Keratinocyte (primary cell): ENCODE measurements around the gene SLC25A28. TPM values are rescaled to one million over a fixed set of nuclear protein-coding genes. Genes with fewer than 3 reads are reported as not detected.

Experiments
- DNase-seq: peaks from one replicate; pipeline ENCODE4 v3.0.0-alpha.2; 2011; ENCODE audit warnings: low read depth, missing footprints, low spot score
- FAIRE-seq: peaks from 2 replicates; lab custom pipeline; 2011; peaks lifted over from hg19 to GRCh38; lab: Jason Lieb, UNC
- H2AFZ ChIP-seq: 2 replicates; pipeline ENCODE4 v1.6.0; 2012; ENCODE audit warnings: low read length, control low read depth, inconsistent platforms; ENCODE audit not compliant: control insufficient read depth
- H3K27ac ChIP-seq: 2 replicates; pipeline ENCODE4 v1.5.1; 2011; ENCODE audit warnings: low read length; ENCODE audit not compliant: control insufficient read depth, insufficient read depth
- H3K27me3 ChIP-seq: 3 replicates; pipeline ENCODE4 v1.6.0; 2011; ENCODE audit warnings: low read length; ENCODE audit not compliant: control insufficient read depth, insufficient read depth; ENCODE audit errors: extremely low read depth
- H3K36me3 ChIP-seq, 2 experiments: 2 replicates in 1 of 2; 3 replicates in 1 of 2; pipeline ENCODE4 v1.5.1; 2011; ENCODE audit warnings: low read length in 2 of 2, mild to moderate bottlenecking in 1 of 2; ENCODE audit not compliant: control insufficient read depth in 2 of 2, insufficient read depth in 2 of 2; ENCODE audit errors: extremely low read depth in 1 of 2
- H3K4me1 ChIP-seq: 3 replicates; pipeline ENCODE4 v1.5.1; 2011; ENCODE audit warnings: low read length; ENCODE audit not compliant: control insufficient read depth, insufficient read depth; ENCODE audit errors: extremely low read depth
- H3K4me2 ChIP-seq: 3 replicates; pipeline ENCODE4 v1.6.0; 2011; ENCODE audit warnings: low read depth, low read length; ENCODE audit not compliant: control insufficient read depth, insufficient read depth; ENCODE audit errors: extremely low read depth
- H3K4me3 ChIP-seq, 3 experiments: fragments of 200-600 bp in 1 of 3; sonication (generic) in 1 of 3; 2 replicates in 2 of 3; 3 replicates in 1 of 3; pipeline ENCODE4 v1.5.1; 2011 to 2016; ENCODE audit warnings: low read length in 3 of 3, mild to moderate bottlenecking in 3 of 3, control low read depth in 2 of 3, inconsistent platforms in 1 of 3, low read depth in 1 of 3, mixed read lengths in 1 of 3, mixed run types in 1 of 3, moderate library complexity in 1 of 3; ENCODE audit not compliant: control insufficient read depth in 2 of 3, insufficient read depth in 2 of 3; ENCODE audit errors: extremely low read depth in 1 of 3
- H3K79me2 ChIP-seq: 2 replicates; pipeline ENCODE4 v1.6.0; 2012; ENCODE audit warnings: low read length; ENCODE audit not compliant: control insufficient read depth, insufficient read depth
- H3K9ac ChIP-seq: 3 replicates; pipeline ENCODE4 v1.6.0; 2011; ENCODE audit warnings: low read length; ENCODE audit not compliant: control insufficient read depth, insufficient read depth; ENCODE audit errors: extremely low read depth
- H3K9me1 ChIP-seq: 3 replicates; pipeline ENCODE4 v1.6.0; 2011; ENCODE audit warnings: low read length; ENCODE audit not compliant: control insufficient read depth, insufficient read depth; ENCODE audit errors: extremely low read depth
- H3K9me3 ChIP-seq: 2 replicates; pipeline ENCODE4 v1.5.1; 2012; ENCODE audit warnings: low read depth, low read length; ENCODE audit not compliant: control insufficient read depth
- H4K20me1 ChIP-seq: 3 replicates; pipeline ENCODE4 v1.6.0; 2011; ENCODE audit warnings: low read length; ENCODE audit not compliant: control insufficient read depth, insufficient read depth; ENCODE audit errors: extremely low read depth
- EZH2 ChIP-seq: IDR thresholded peaks from one replicate; pipeline ENCODE4 v1.6.1; 2012; ENCODE audit warnings: inconsistent platforms, mild to moderate bottlenecking, low read length, moderate library complexity
- dilution Hi-C: fragments of 300-500 bp; cut with MboI; formaldehyde crosslinking; loops from one replicate; pipeline ENCODE4 v1.7.0; 2020; ENCODE audit warnings: low sequenced_read_pairs; ENCODE audit not compliant: extremely low pct_ligation_motif_present
- polyA plus RNA-seq, 5 experiments: library from polyadenylated mRNA; depleted of rRNA in 3 of 5; stranded (reverse) in 3 of 5; stranded (forward) in 1 of 5; unstranded in 1 of 5; fragments of >200 nt; gene quantifications; 1 replicate in 1 of 5; 2 replicates in 3 of 5; 3 replicates in 1 of 5; pipeline versions ENCODE4 v1.2.1 to v1.2.3, GENCODE V29; 2011 to 2012; ENCODE audit warnings: missing spikeins in 2 of 5, low read depth in 1 of 5, low replicate concordance in 1 of 5
- TF ChIP-seq, protein P1 (sequence below), 3 experiments: IDR thresholded peaks in 1 of 3; conservative IDR thresholded peaks in 1 of 3; optimal IDR thresholded peaks in 1 of 3; 2 replicates in 2 of 3; 3 replicates in 1 of 3; pipeline versions ENCODE3 to v1.5.1; 2011; ENCODE audit warnings: low read length in 3 of 3, mild to moderate bottlenecking in 3 of 3, moderate library complexity in 2 of 3, control low read depth in 1 of 3, inconsistent platforms in 1 of 3; ENCODE audit not compliant: insufficient read depth in 2 of 3; ENCODE audit errors: extremely low read depth in 1 of 3

Gene SLC25A28
- polyA plus RNA-seq, 1 donor (not counting 4 experiments of a cell fraction or from before 2014, with no cell fraction given): 52.3 TPM

DNA sequence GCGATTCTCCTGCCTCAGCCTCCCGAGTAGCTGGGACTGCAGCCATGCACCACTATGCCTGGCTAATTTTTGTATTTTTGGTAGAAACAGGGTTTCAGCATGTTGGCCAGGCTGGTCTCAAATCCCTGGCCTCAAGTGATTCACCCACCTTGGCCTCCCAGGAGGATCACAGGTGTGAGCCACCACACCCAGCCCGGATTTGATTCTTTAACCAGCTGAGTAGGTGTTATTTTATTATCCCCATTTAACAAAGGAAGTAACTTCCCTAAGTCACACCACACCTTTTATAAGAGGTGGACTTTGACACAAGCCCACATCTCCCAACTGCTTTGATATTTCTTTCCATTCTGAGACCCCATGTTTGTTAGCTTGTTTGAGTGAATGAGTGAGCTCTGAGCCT, 25.0 kb downstream of the SLC25A28 start:
- no peak for FAIRE-seq
- Histone ChIP-seq H2AFZ (no peak overlapping the region), H3K27me3 (peaks cover 2% of the 10 kb centered on the region), H3K36me3 (no peaks in the 10 kb centered on the region), H3K9me1 (no peaks in the 10 kb centered on the region), H3K79me2 (no peaks in the 10 kb centered on the region), H3K9ac (no peak overlapping the region), H3K27ac (no peak overlapping the region), H4K20me1 (no peaks in the 10 kb centered on the region), H3K9me3 (no peaks in the 10 kb centered on the region), H3K4me1 (no peaks in the 10 kb centered on the region), H3K4me3 (no peak overlapping the region), H3K4me2 (no peak overlapping the region)
- TF ChIP-seq EZH2: no peak
- TF ChIP-seq, protein P1, sequence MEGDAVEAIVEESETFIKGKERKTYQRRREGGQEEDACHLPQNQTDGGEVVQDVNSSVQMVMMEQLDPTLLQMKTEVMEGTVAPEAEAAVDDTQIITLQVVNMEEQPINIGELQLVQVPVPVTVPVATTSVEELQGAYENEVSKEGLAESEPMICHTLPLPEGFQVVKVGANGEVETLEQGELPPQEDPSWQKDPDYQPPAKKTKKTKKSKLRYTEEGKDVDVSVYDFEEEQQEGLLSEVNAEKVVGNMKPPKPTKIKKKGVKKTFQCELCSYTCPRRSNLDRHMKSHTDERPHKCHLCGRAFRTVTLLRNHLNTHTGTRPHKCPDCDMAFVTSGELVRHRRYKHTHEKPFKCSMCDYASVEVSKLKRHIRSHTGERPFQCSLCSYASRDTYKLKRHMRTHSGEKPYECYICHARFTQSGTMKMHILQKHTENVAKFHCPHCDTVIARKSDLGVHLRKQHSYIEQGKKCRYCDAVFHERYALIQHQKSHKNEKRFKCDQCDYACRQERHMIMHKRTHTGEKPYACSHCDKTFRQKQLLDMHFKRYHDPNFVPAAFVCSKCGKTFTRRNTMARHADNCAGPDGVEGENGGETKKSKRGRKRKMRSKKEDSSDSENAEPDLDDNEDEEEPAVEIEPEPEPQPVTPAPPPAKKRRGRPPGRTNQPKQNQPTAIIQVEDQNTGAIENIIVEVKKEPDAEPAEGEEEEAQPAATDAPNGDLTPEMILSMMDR (optimal IDR thresholded peaks at IDR 0.05 in 1 of 3, IDR thresholded peaks at IDR 0.05 in 1 of 3, conservative IDR thresholded peaks at IDR 0.05 in 1 of 3; ENCODE audit: extremely low read depth in 1 of 3, insufficient read depth in 2 of 3, low read length in 3 of 3): no peak
- DNase-seq: no peak
- dilution Hi-C loops: no loop called here

DNA sequence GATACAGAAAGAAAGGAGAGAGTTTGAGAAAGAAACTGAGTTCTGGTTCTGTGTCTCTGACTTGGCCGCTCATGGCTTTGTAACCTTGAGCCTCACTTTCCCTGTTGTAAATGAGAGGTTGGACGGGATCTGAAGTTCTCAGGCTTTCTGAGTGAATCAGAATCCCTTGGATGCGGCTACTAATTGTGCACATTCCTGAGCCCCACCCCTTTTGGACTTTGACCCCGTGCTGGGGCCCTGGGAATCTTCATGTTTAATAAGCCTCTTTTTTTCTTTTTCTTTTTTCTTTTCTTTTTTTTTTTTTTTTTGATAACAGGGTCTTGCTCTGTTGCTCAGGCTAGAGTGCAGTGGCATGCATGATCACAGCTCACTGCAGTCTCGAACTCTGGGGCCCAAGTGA, 26.9 kb downstream of the SLC25A28 start:
- DNase-seq: no peak
- Histone ChIP-seq H3K4me1 (no peaks in the 10 kb centered on the region), H3K27me3 (peaks cover 2% of the 10 kb centered on the region), H2AFZ (no peak overlapping the region), H3K36me3 (no peaks in the 10 kb centered on the region), H3K79me2 (no peaks in the 10 kb centered on the region), H3K4me2 (no peak overlapping the region), H3K4me3 (no peak overlapping the region), H3K9me1 (no peaks in the 10 kb centered on the region), H3K9me3 (no peaks in the 10 kb centered on the region), H3K9ac (no peak overlapping the region), H3K27ac (no peak overlapping the region), H4K20me1 (no peaks in the 10 kb centered on the region)
- no peak for FAIRE-seq
- dilution Hi-C loops: no loop called here
- no peak for TF ChIP-seq EZH2
- TF ChIP-seq, protein P1 (optimal IDR thresholded peaks at IDR 0.05 in 1 of 3, IDR thresholded peaks at IDR 0.05 in 1 of 3, conservative IDR thresholded peaks at IDR 0.05 in 1 of 3; ENCODE audit: extremely low read depth in 1 of 3, insufficient read depth in 2 of 3, low read length in 3 of 3): no peak
